ENCODE measurements around the gene ASMT. TPM values are rescaled to one million over a fixed set of nuclear protein-coding genes. Genes with fewer than 3 reads are reported as not detected.

The ASMT gene
- total and polyA plus RNA-seq, 10 of the 15 experiments (the other 5 are each of a cell fraction or from before 2014, with no cell fraction given) = 0.18 to 0.29 TPM; not detected in 8

DNA sequence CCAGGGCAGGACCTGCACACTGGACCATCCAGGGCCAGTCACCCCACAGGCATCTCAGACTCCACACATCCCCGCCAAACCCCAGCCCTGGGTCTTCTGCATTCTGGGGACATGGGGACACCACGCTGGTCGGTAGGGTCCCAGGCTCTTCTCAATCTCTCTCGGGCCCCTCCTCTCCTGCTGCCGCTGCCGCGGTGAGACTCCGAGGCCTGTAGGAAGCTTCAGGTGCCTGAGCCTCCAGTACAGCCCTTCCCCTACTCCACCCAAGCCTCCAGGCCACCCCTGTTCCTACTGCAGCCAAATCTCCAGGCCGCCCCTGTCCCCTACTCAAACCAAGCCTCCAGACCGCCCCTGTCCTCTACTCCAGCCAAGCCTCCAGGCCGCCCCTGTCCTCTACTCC is 5.5 kb upstream of the ASMT start (continued):
- TF ChIP-seq CUX1 (IDR thresholded peaks at IDR 0.05; ENCODE audit: insufficient replicate concordance, low read depth, low read length) (no peak), CREM (IDR thresholded peaks at IDR 0.05; ENCODE audit: low read depth) (no peak), BRCA1 (IDR thresholded peaks at IDR 0.05; ENCODE audit: low read depth, low read length) (no peak), DPF2 (IDR thresholded peaks at IDR 0.05) (no peak)

DNA sequence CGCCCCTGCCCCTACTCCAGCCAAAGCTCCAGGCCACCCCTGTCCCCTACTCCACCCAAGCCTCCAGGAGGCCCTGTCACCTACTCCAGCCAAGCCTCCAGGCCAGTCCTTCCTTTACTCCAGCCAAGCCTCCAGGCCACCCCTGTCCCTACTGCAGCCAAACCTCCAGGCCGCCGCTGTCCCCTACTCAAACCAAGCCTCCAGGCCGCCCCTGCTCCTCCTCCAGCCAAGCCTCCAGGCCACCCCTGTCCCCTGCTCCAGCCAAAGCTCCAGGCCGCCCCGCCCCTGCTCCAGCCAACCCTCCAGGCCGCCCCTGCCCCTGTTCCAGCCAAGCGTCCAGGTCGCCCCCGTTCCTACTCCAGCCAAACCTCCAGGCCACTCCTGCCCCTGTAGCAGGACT is 5.1 kb upstream of the ASMT start:
- Histone ChIP-seq H3K4me3 (no peak overlapping the region), H3K79me2 (ENCODE audit: control insufficient read depth, insufficient read depth, low read length) (no peaks in the 10 kb centered on the region), H4K20me1 (ENCODE audit: control insufficient read depth, insufficient read depth) (no peaks in the 10 kb centered on the region), H2AFZ (ENCODE audit: control insufficient read depth, low read depth, low read length) (no peak overlapping the region), H3K4me2 (ENCODE audit: control insufficient read depth, insufficient read depth) (no peak overlapping the region), H3K9ac (ENCODE audit: control insufficient read depth, insufficient read depth, low read length) (no peak overlapping the region), H3K27ac (ENCODE audit: control insufficient read depth, insufficient read depth) (no peak overlapping the region), H3K9me3 (replicated peaks; ENCODE audit: control insufficient read depth, insufficient read depth, low read length) (no peaks in the 10 kb centered on the region), H3K4me1 (ENCODE audit: control insufficient read depth, insufficient read depth, low read length) (no peaks in the 10 kb centered on the region; the same call in 1 of the 2 replicates), H3K36me3 (ENCODE audit: control insufficient read depth in 2 of 2, insufficient read depth in 2 of 2, low read length in 1 of 2) (no peaks in the 10 kb centered on the region), H3K27me3 (replicated peaks in 1 of 2; ENCODE audit: control insufficient read depth in 2 of 2, insufficient read depth in 2 of 2, low read length in 1 of 2) (no peaks in the 10 kb centered on the region; a peak in 1 of 4 replicates)
- SMC1A ChIA-PET (ENCODE audit: uncharacterized antibody, unreplicated experiment) = no interaction called here
- no TSS peak for BruUV-seq (replicated peaks)
- RAD21 ChIA-PET (ENCODE audit: unreplicated experiment) = no interaction called here
- 66% methylated on average over 9 of the region's 10 CpGs for WGBS (ENCODE audit: insufficient coverage, insufficient replicate concordance, low lambda C conversion rate, missing lambda C conversion rate)
- in situ Hi-C loops (cut with MboI) (no loop called here), intact Hi-C loops (cut with micrococcal nuclease; ENCODE audit: unreplicated experiment) (no loop called here)
- DNase-seq (ENCODE audit: low read depth, low spot score) (no peak), ATAC-seq (peak; percentile 37), FAIRE-seq (no peak)
- CTCF ChIA-PET = no interaction called here
- POLR2A ChIA-PET = no interaction called here
- TF ChIP-seq KLF5 (IDR thresholded peaks at IDR 0.05; ENCODE audit: partially characterized antibody) (no peak), ZBTB40 (IDR thresholded peaks at IDR 0.05; ENCODE audit: borderline replicate concordance) (no peak), MTA3 (IDR thresholded peaks at IDR 0.05; ENCODE audit: borderline replicate concordance, low read length) (no peak), SMAD1 (IDR thresholded peaks at IDR 0.05; ENCODE audit: low read depth, partially characterized antibody) (no peak), E4F1 (IDR thresholded peaks at IDR 0.05; ENCODE audit: borderline replicate concordance, partially characterized antibody) (no peak), CBX5 (IDR thresholded peaks at IDR 0.05; ENCODE audit: low read depth) (no peak)
